Central memory CD8-positive, alpha-beta T cell (primary cell): ENCODE data around the gene YES1.
"Not testable (repeated sequence)": the region's sequence is repeated elsewhere in the genome, so short reads cannot be mapped to it uniquely, and the experiment has no call there.

Source experiments
- ATAC-seq: fragments of 150-1000 bp; cut with Tn5 transposase; replicated peaks from 2 replicates; pipeline ENCODE4 v1.10.0; 2022; ENCODE audit warnings: mild to moderate bottlenecking, moderate FRiP score, moderate number of reproducible peaks; ENCODE audit not compliant: poor library complexity, severe bottlenecking; ENCODE audit errors: extremely low read depth
- DNase-seq, 2 donors: peaks; one replicate each; pipeline ENCODE4 v3.0.0; 2021; ENCODE audit warnings: low spot score in 2 of 2
- H3K27ac Mint-ChIP-seq: one replicate; pipeline ENCODE4 v1.8.0; 2022; ENCODE audit warnings: low read depth, mild to moderate bottlenecking, moderate library complexity, mixed read lengths
- H3K27me3 Mint-ChIP-seq: one replicate; pipeline ENCODE4 v1.8.0; 2022; ENCODE audit warnings: mixed read lengths
- H3K36me3 Mint-ChIP-seq: one replicate; pipeline ENCODE4 v1.8.0; 2022; ENCODE audit warnings: mild to moderate bottlenecking, moderate library complexity, mixed read lengths; ENCODE audit not compliant: insufficient read depth
- H3K4me1 Mint-ChIP-seq: one replicate; pipeline ENCODE4 v1.8.0; 2022; ENCODE audit warnings: mixed read lengths
- H3K4me3 Mint-ChIP-seq: one replicate; pipeline ENCODE4 v1.8.0; 2022; ENCODE audit warnings: mild to moderate bottlenecking, moderate library complexity, mixed read lengths
- H3K9me3 Mint-ChIP-seq: one replicate; pipeline ENCODE4 v1.8.0; 2022; ENCODE audit warnings: mixed read lengths

YES1 gene

GRCh38 chr18:799943-800342, 12.1 kb downstream of the YES1 start:
- Mint-ChIP-seq H3K4me1 (peaks cover 50% of the 10 kb centered on the region), H3K36me3 (peaks cover 3% of the 10 kb centered on the region), H3K27me3 (no peaks in the 10 kb centered on the region), H3K27ac (no peak overlapping the region), H3K9me3 (no peaks in the 10 kb centered on the region), H3K4me3 (no peak overlapping the region)
- DNase-seq (no peak), ATAC-seq (no peak)

- ATAC-seq, DNase-seq: not testable (repeated sequence)
- H3K4me1 Mint-ChIP-seq: peaks cover 56% of the 10 kb centered on the region
Measured at GRCh38 chr18:795383-795782, 16.7 kb downstream of the YES1 start.

GRCh38 chr18:789397-789796, 22.6 kb downstream of the YES1 start:
- Mint-ChIP-seq H3K4me1 (peaks cover 40% of the 10 kb centered on the region), H3K27me3 (no peaks in the 10 kb centered on the region), H3K27ac (no peak overlapping the region), H3K9me3 (no peaks in the 10 kb centered on the region), H3K36me3 (no peaks in the 10 kb centered on the region), H3K4me3 (no peak overlapping the region)
- DNase-seq: no peak
- no peak for ATAC-seq

More at GRCh38 chr18:795383-795782, 16.7 kb downstream of the YES1 start:
- not testable (repeated sequence) for H3K27me3 Mint-ChIP-seq, H3K9me3 Mint-ChIP-seq, H3K4me3 Mint-ChIP-seq, H3K27ac Mint-ChIP-seq, H3K36me3 Mint-ChIP-seq

- no peak overlapping the region for H3K4me3 Mint-ChIP-seq
- no peak for DNase-seq
- ATAC-seq: no peak
- H3K36me3 Mint-ChIP-seq: peaks cover 3% of the 10 kb centered on the region
- no peaks in the 10 kb centered on the region for H3K27me3 Mint-ChIP-seq
- H3K4me1 Mint-ChIP-seq: peaks cover 55% of the 10 kb centered on the region
- H3K27ac Mint-ChIP-seq: no peak overlapping the region
- no peaks in the 10 kb centered on the region for H3K9me3 Mint-ChIP-seq
Measured at GRCh38 chr18:785242-785641, 26.8 kb downstream of the YES1 start.

- peak overlapping the region; percentile 6 for H3K27ac Mint-ChIP-seq
- peaks cover 59% of the 10 kb centered on the region for H3K4me1 Mint-ChIP-seq
- peaks cover 3% of the 10 kb centered on the region for H3K36me3 Mint-ChIP-seq
Measured at GRCh38 chr18:784470-785172, 27.4 kb downstream of the YES1 start.

GRCh38 chr18:778194-778927, 33.7 kb downstream of the YES1 start:
- Mint-ChIP-seq H3K36me3 (peaks cover 10% of the 10 kb centered on the region), H3K27me3 (no peaks in the 10 kb centered on the region), H3K4me3 (no peak overlapping the region), H3K4me1 (peaks cover 62% of the 10 kb centered on the region), H3K9me3 (no peaks in the 10 kb centered on the region), H3K27ac (no peak overlapping the region)
- no peak for DNase-seq
- no peak for ATAC-seq

More at GRCh38 chr18:784470-785172, 27.4 kb downstream of the YES1 start:
- no peaks in the 10 kb centered on the region for H3K27me3 Mint-ChIP-seq
- no peaks in the 10 kb centered on the region for H3K9me3 Mint-ChIP-seq
- no peak overlapping the region for H3K4me3 Mint-ChIP-seq
- DNase-seq: no peak
- no peak for ATAC-seq

GRCh38 chr18:777021-777420, 35.0 kb downstream of the YES1 start:
- DNase-seq: no peak
- no peak for ATAC-seq
- no peaks in the 10 kb centered on the region for H3K9me3 Mint-ChIP-seq
- H3K27me3 Mint-ChIP-seq: no peaks in the 10 kb centered on the region
- H3K4me3 Mint-ChIP-seq: no peak overlapping the region
- peaks cover 10% of the 10 kb centered on the region for H3K36me3 Mint-ChIP-seq
- no peak overlapping the region for H3K27ac Mint-ChIP-seq
- peaks cover 61% of the 10 kb centered on the region for H3K4me1 Mint-ChIP-seq

- not testable (repeated sequence) for H3K27me3 Mint-ChIP-seq, DNase-seq, H3K4me3 Mint-ChIP-seq, H3K27ac Mint-ChIP-seq, H3K36me3 Mint-ChIP-seq, ATAC-seq, H3K9me3 Mint-ChIP-seq
- peaks cover 51% of the 10 kb centered on the region for H3K4me1 Mint-ChIP-seq
Measured at GRCh38 chr18:776044-776443, 36.0 kb downstream of the YES1 start.

GRCh38 chr18:774811-775210, 37.2 kb downstream of the YES1 start:
- DNase-seq (no peak), ATAC-seq (no peak)
- peaks cover 49% of the 10 kb centered on the region for H3K4me1 Mint-ChIP-seq
- H3K4me3 Mint-ChIP-seq: no peak overlapping the region
- no peaks in the 10 kb centered on the region for H3K27me3 Mint-ChIP-seq
- no peaks in the 10 kb centered on the region for H3K9me3 Mint-ChIP-seq
- no peak overlapping the region for H3K27ac Mint-ChIP-seq
- H3K36me3 Mint-ChIP-seq: peaks cover 11% of the 10 kb centered on the region

GRCh38 chr18:773980-774624, 37.9 kb downstream of the YES1 start:
- no peaks in the 10 kb centered on the region for H3K9me3 Mint-ChIP-seq
- peaks cover 11% of the 10 kb centered on the region for H3K36me3 Mint-ChIP-seq
- no peaks in the 10 kb centered on the region for H3K27me3 Mint-ChIP-seq
- no peak for DNase-seq
- H3K27ac Mint-ChIP-seq: no peak overlapping the region
- H3K4me1 Mint-ChIP-seq: peaks cover 49% of the 10 kb centered on the region
- no peak overlapping the region for H3K4me3 Mint-ChIP-seq
- no peak for ATAC-seq

GRCh38 chr18:770583-770961, 41.5 kb downstream of the YES1 start:
- ATAC-seq (no peak), DNase-seq (no peak)
- Mint-ChIP-seq H3K27me3 (no peaks in the 10 kb centered on the region), H3K4me1 (peaks cover 34% of the 10 kb centered on the region), H3K9me3 (no peaks in the 10 kb centered on the region), H3K27ac (no peak overlapping the region), H3K36me3 (peaks cover 6% of the 10 kb centered on the region), H3K4me3 (no peak overlapping the region)

GRCh38 chr18:767961-768360, 44.1 kb downstream of the YES1 start:
- DNase-seq (no peak), ATAC-seq (no peak)
- H3K27me3 Mint-ChIP-seq: no peaks in the 10 kb centered on the region
- H3K36me3 Mint-ChIP-seq: peaks cover 10% of the 10 kb centered on the region
- no peak overlapping the region for H3K27ac Mint-ChIP-seq
- no peak overlapping the region for H3K4me3 Mint-ChIP-seq
- peaks cover 26% of the 10 kb centered on the region for H3K4me1 Mint-ChIP-seq
- H3K9me3 Mint-ChIP-seq: no peaks in the 10 kb centered on the region
